Esophagus muscularis mucosa (tissue), 4 donors: ENCODE results near the gene HDAC4.

Experiments used
- EP300 ChIP-seq: sonication (generic); formaldehyde crosslinking; IDR thresholded peaks from one replicate; pipeline ENCODE4 v1.6.1; 2017; ENCODE audit warnings: antibody characterized with exemption
- POLR2A ChIP-seq: fragments of 450-650 bp; IDR thresholded peaks from one replicate; pipeline ENCODE4 v1.6.1; 2017; ENCODE audit warnings: antibody characterized with exemption, moderate library complexity, mild to moderate bottlenecking, low read depth
- POLR2AphosphoS5 ChIP-seq, 2 donors: sonication (generic); formaldehyde crosslinking; IDR thresholded peaks; one replicate each; pipeline ENCODE4 v1.6.1; 2017; ENCODE audit warnings: antibody characterized with exemption in 2 of 2
- TF ChIP-seq, protein P1 (sequence below), 3 experiments: fragments of 200-600 bp in 2 of 3; fragments of 450-650 bp in 1 of 3; sonication (generic) in 2 of 3; IDR thresholded peaks; one replicate each; pipeline ENCODE4 v1.5.1; 2017 to 2019; ENCODE audit warnings: antibody characterized with exemption in 3 of 3, mild to moderate bottlenecking in 2 of 3, moderate library complexity in 1 of 3

- TF ChIP-seq POLR2AphosphoS5 (IDR thresholded peaks at IDR 0.05), result no peak
- TF ChIP-seq, protein P1, sequence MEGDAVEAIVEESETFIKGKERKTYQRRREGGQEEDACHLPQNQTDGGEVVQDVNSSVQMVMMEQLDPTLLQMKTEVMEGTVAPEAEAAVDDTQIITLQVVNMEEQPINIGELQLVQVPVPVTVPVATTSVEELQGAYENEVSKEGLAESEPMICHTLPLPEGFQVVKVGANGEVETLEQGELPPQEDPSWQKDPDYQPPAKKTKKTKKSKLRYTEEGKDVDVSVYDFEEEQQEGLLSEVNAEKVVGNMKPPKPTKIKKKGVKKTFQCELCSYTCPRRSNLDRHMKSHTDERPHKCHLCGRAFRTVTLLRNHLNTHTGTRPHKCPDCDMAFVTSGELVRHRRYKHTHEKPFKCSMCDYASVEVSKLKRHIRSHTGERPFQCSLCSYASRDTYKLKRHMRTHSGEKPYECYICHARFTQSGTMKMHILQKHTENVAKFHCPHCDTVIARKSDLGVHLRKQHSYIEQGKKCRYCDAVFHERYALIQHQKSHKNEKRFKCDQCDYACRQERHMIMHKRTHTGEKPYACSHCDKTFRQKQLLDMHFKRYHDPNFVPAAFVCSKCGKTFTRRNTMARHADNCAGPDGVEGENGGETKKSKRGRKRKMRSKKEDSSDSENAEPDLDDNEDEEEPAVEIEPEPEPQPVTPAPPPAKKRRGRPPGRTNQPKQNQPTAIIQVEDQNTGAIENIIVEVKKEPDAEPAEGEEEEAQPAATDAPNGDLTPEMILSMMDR (IDR thresholded peaks at IDR 0.05), result no peak
- TF ChIP-seq EP300, result no peak
- no peak for TF ChIP-seq POLR2A
These were observed 227.5 kb downstream of the HDAC4 start for GRCh38 chr2:239173301-239173700.
